A549 (cell line): ENCODE measurements around the gene ADAM12.

Source experiments
- EHMT2 ChIP-seq: fragments of 200-600 bp; sonication (generic); IDR thresholded peaks from 2 replicates; pipeline ENCODE4 v1.6.1; 2016; ENCODE audit warnings: antibody characterized with exemption, low read depth, mild to moderate bottlenecking, moderate library complexity
- GATA3 ChIP-seq: IDR thresholded peaks from 2 replicates; pipeline ENCODE4 v1.6.1; 2012; ENCODE audit warnings: borderline replicate concordance
- NFE2L2 ChIP-seq: fragments of 150-350 bp; conservative IDR thresholded peaks from 2 replicates; pipeline ENCODE4 v1.6.1; 2014; ENCODE audit warnings: low read length
- POLR2A ChIP-seq: IDR thresholded peaks from 2 replicates; pipeline ENCODE4 v1.6.1; 2012; ENCODE audit warnings: mild to moderate bottlenecking, low read length
- RAD21 ChIP-seq, 2 experiments: fragments of >200 bp in 1 of 2; sonication (Bioruptor Twin) in 1 of 2; formaldehyde crosslinking in 1 of 2; IDR thresholded peaks in 1 of 2; conservative IDR thresholded peaks in 1 of 2; 2 replicates in 1 of 2; 3 replicates in 1 of 2; pipeline ENCODE4 v1.6.1; 2012 to 2018; ENCODE audit warnings: inconsistent platforms in 1 of 2
- TF ChIP-seq, protein P1 (sequence below): IDR thresholded peaks from 2 replicates; pipeline ENCODE4 v1.6.1; 2012
- TF ChIP-seq, protein P2 (sequence below): fragments of >200 bp; sonication (Bioruptor Twin); formaldehyde crosslinking; IDR thresholded peaks from 3 replicates; pipeline ENCODE4 v1.5.1; 2016
- TF ChIP-seq, protein P3 (sequence below): fragments of 150-350 bp; IDR thresholded peaks from 2 replicates; pipeline ENCODE4 v1.6.1; 2014; ENCODE audit warnings: low read depth, mild to moderate bottlenecking, low read length

DNA sequence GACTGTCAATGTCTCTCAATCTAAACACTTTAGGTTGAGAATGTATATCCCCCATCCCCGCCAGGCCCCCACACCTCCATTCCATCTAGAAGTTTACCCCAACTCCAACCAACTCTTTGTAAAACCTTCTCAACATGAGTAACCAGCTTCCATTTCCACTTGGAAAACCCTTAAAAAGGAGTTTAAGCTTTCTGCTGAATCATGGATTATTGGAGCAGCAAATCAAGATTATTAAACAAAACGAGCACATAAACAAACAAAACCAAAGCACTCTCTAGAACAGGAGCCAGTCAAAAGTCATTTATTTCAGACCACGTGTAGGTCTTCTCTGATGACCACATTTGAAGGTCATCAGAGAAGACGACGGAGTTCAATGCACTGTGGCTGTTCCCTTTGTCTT lies 278.4 kb downstream of the ADAM12 start:
- TF ChIP-seq, protein P1, sequence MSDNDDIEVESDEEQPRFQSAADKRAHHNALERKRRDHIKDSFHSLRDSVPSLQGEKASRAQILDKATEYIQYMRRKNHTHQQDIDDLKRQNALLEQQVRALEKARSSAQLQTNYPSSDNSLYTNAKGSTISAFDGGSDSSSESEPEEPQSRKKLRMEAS = no peak
- TF ChIP-seq RAD21 (conservative IDR thresholded peaks at IDR 0.05 in 1 of 2, IDR thresholded peaks at IDR 0.05 in 1 of 2) (no peak), EHMT2 (no peak), POLR2A (no peak), GATA3 (no peak), NFE2L2 (no peak)
- TF ChIP-seq, protein P2, sequence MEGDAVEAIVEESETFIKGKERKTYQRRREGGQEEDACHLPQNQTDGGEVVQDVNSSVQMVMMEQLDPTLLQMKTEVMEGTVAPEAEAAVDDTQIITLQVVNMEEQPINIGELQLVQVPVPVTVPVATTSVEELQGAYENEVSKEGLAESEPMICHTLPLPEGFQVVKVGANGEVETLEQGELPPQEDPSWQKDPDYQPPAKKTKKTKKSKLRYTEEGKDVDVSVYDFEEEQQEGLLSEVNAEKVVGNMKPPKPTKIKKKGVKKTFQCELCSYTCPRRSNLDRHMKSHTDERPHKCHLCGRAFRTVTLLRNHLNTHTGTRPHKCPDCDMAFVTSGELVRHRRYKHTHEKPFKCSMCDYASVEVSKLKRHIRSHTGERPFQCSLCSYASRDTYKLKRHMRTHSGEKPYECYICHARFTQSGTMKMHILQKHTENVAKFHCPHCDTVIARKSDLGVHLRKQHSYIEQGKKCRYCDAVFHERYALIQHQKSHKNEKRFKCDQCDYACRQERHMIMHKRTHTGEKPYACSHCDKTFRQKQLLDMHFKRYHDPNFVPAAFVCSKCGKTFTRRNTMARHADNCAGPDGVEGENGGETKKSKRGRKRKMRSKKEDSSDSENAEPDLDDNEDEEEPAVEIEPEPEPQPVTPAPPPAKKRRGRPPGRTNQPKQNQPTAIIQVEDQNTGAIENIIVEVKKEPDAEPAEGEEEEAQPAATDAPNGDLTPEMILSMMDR = no peak
- TF ChIP-seq, protein P3, sequence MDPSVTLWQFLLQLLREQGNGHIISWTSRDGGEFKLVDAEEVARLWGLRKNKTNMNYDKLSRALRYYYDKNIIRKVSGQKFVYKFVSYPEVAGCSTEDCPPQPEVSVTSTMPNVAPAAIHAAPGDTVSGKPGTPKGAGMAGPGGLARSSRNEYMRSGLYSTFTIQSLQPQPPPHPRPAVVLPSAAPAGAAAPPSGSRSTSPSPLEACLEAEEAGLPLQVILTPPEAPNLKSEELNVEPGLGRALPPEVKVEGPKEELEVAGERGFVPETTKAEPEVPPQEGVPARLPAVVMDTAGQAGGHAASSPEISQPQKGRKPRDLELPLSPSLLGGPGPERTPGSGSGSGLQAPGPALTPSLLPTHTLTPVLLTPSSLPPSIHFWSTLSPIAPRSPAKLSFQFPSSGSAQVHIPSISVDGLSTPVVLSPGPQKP = no peak
